Glomerular visceral epithelial cell (primary cell): Measurements from ENCODE around the gene SLC2A2.

Experiments used
- DNase-seq: peaks from one replicate; pipeline ENCODE4 v3.0.0-alpha.2; 2016; ENCODE audit errors: extremely low spot score

The SLC2A2 gene

GRCh38 chr3:171026597-171027293, at the start of gene SLC2A2:
SLC2A2 (minus strand) TSS chr3:171026720; CDS start chr3:171026670, 50 bp downstream.
- no peak for DNase-seq

GRCh38 chr3:171072432-171072831, 45.9 kb upstream of the SLC2A2 start:
- DNase-seq = no peak

GRCh38 chr3:171068658-171069057, 42.1 kb upstream of the SLC2A2 start:
- DNase-seq = no peak

GRCh38 chr3:171066206-171066605, 39.7 kb upstream of the SLC2A2 start:
- peak; percentile 23 for DNase-seq

- no peak for DNase-seq
Measured at GRCh38 chr3:171065732-171066131, 39.2 kb upstream of the SLC2A2 start.

GRCh38 chr3:171064461-171064860, 37.9 kb upstream of the SLC2A2 start:
- peak; percentile 63 for DNase-seq

GRCh38 chr3:171061749-171062148, 35.2 kb upstream of the SLC2A2 start:
- no peak for DNase-seq

GRCh38 chr3:171059978-171060377, 33.5 kb upstream of the SLC2A2 start:
- no peak for DNase-seq

GRCh38 chr3:171058873-171059603, 32.5 kb upstream of the SLC2A2 start:
- no peak for DNase-seq

- peak; percentile 8 for DNase-seq
Measured at GRCh38 chr3:171058058-171058457, 31.5 kb upstream of the SLC2A2 start.

- no peak for DNase-seq
Measured at GRCh38 chr3:171057072-171057471, 30.6 kb upstream of the SLC2A2 start.

- peak; percentile 31 for DNase-seq
Measured at GRCh38 chr3:171056528-171056927, 30.0 kb upstream of the SLC2A2 start.

- peak; percentile 77 for DNase-seq
Measured at GRCh38 chr3:171055336-171056178, 29.0 kb upstream of the SLC2A2 start.

- DNase-seq = no peak
Measured at GRCh38 chr3:171054921-171055320, 28.4 kb upstream of the SLC2A2 start.

GRCh38 chr3:171054231-171054630, 27.7 kb upstream of the SLC2A2 start:
- no peak for DNase-seq

- peak; percentile 72 for DNase-seq
Measured at GRCh38 chr3:171049861-171050444, 23.4 kb upstream of the SLC2A2 start.

- DNase-seq = no peak
Measured at GRCh38 chr3:171046760-171047159, 20.2 kb upstream of the SLC2A2 start.

GRCh38 chr3:171044835-171045793, 18.6 kb upstream of the SLC2A2 start:
- peak; percentile 72 for DNase-seq

GRCh38 chr3:171044384-171044783, 17.9 kb upstream of the SLC2A2 start:
- DNase-seq = no peak

GRCh38 chr3:171039674-171040073, 13.2 kb upstream of the SLC2A2 start:
- no peak for DNase-seq

- no peak for DNase-seq
Measured at GRCh38 chr3:171038342-171038741, 11.8 kb upstream of the SLC2A2 start.
